Activated T-helper 1 cell treated with anti-CD3 and anti-CD28 coated beads, Interleukin-12 subunit alpha, Interleukin-12 subunit beta, Interleukin-2, Interleukin-4 antibody, amounts not matched to agents 30 ng/mL and 10 ng/mL and 1 ng/mL, durations not matched to agents 14 hours and 24 hours and 36 hours (primary cell): ENCODE data around the gene RGL1. TPM values are rescaled to one million over a fixed set of nuclear protein-coding genes. Genes with fewer than 3 reads are reported as not detected.

ENCODE experiments used
- DNase-seq: peaks from one replicate; pipeline ENCODE4 v3.0.0; 2021; ENCODE audit warnings: low spot score
- H3K27ac Mint-ChIP-seq: one replicate; pipeline ENCODE4 v1.8.0; 2021; ENCODE audit warnings: mild to moderate bottlenecking, mixed read lengths
- H3K27me3 Mint-ChIP-seq: one replicate; pipeline ENCODE4 v1.8.0; 2022; ENCODE audit warnings: mild to moderate bottlenecking, moderate library complexity, mixed read lengths; ENCODE audit not compliant: insufficient read depth
- H3K36me3 Mint-ChIP-seq: one replicate; pipeline ENCODE4 v1.8.0; 2021; ENCODE audit warnings: low read depth, mixed read lengths
- H3K4me1 Mint-ChIP-seq: one replicate; pipeline ENCODE4 v1.8.0; 2021; ENCODE audit warnings: low read depth, mixed read lengths
- H3K4me3 Mint-ChIP-seq: one replicate; pipeline ENCODE4 v1.8.0; 2021; ENCODE audit warnings: mild to moderate bottlenecking, moderate library complexity, mixed read lengths
- H3K9me3 Mint-ChIP-seq: one replicate; pipeline ENCODE4 v1.8.0; 2021; ENCODE audit warnings: mixed read lengths
- intact Hi-C: fragments of 100-400 bp; cut with micrococcal nuclease; formaldehyde crosslinking; loops from one replicate; pipeline ENCODE4 v1.15.1; 2024
- total RNA-seq: library from RNA; stranded (reverse); gene quantifications from 2 replicates; pipeline ENCODE4 v1.2.3, GENCODE V29; 2022

RGL1 gene
- total RNA-seq, 1 donor from 2014 or later, result 2.8 TPM

GRCh38 chr1:183864611-183865010, 59.7 kb downstream of the RGL1 start:
- no peaks in the 10 kb centered on the region for H3K4me1 Mint-ChIP-seq
- H3K27me3 Mint-ChIP-seq, result no peaks in the 10 kb centered on the region
- intact Hi-C loops, result no loop called here
- H3K36me3 Mint-ChIP-seq, result no peaks in the 10 kb centered on the region
- no peak overlapping the region for H3K27ac Mint-ChIP-seq
- no peak for DNase-seq
- H3K9me3 Mint-ChIP-seq, result no peaks in the 10 kb centered on the region
- H3K4me3 Mint-ChIP-seq, result no peak overlapping the region

- no peak overlapping the region for H3K4me3 Mint-ChIP-seq
- peaks cover under 1% of the 10 kb centered on the region for H3K36me3 Mint-ChIP-seq
- H3K27me3 Mint-ChIP-seq, result no peaks in the 10 kb centered on the region
- no peak for DNase-seq
- H3K27ac Mint-ChIP-seq, result no peak overlapping the region
- peaks cover 20% of the 10 kb centered on the region for H3K4me1 Mint-ChIP-seq
- intact Hi-C loops, result no loop called here
- no peaks in the 10 kb centered on the region for H3K9me3 Mint-ChIP-seq
Observed at GRCh38 chr1:183869230-183869629, 64.3 kb downstream of the RGL1 start.

DNA sequence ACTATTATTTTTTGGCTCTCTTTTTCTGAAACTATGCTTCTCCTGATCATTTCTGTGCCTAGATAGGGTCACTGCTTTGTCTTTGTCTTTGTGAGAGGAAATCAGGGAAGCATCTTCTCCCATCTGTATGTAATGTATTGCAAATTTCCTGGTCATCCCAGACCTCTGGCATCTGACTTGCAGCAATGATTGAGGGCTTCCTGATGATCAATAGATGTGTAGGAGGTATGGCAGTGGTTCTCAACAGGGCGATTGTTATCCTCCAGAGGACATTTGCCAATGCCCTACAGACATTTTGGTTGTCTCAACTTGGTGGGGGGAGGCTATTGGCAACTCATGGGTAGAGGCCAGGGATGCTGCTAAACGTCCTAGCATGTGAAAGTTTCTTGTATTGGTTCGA, 64.7 kb downstream of the RGL1 start:
- DNase-seq, result no peak
- intact Hi-C loops, result no loop called here
- no peaks in the 10 kb centered on the region for H3K27me3 Mint-ChIP-seq
- H3K4me1 Mint-ChIP-seq, result peaks cover 20% of the 10 kb centered on the region
- H3K4me3 Mint-ChIP-seq, result no peak overlapping the region
- no peak overlapping the region for H3K27ac Mint-ChIP-seq
- H3K9me3 Mint-ChIP-seq, result no peaks in the 10 kb centered on the region
- peaks cover 4% of the 10 kb centered on the region for H3K36me3 Mint-ChIP-seq

- Mint-ChIP-seq H3K36me3 (peaks cover 4% of the 10 kb centered on the region), H3K9me3 (no peaks in the 10 kb centered on the region), H3K27ac (no peak overlapping the region), H3K4me1 (peaks cover 20% of the 10 kb centered on the region), H3K27me3 (no peaks in the 10 kb centered on the region), H3K4me3 (no peak overlapping the region)
- intact Hi-C loops, result no loop called here
- no peak for DNase-seq
Observed at GRCh38 chr1:183870351-183871077, 65.6 kb downstream of the RGL1 start.

GRCh38 chr1:183871142-183871541, 66.2 kb downstream of the RGL1 start:
- DNase-seq, result no peak
- intact Hi-C loops, result no loop called here
- H3K4me1 Mint-ChIP-seq, result peaks cover 20% of the 10 kb centered on the region
- H3K27me3 Mint-ChIP-seq, result no peaks in the 10 kb centered on the region
- H3K4me3 Mint-ChIP-seq, result no peak overlapping the region
- peaks cover 4% of the 10 kb centered on the region for H3K36me3 Mint-ChIP-seq
- no peak overlapping the region for H3K27ac Mint-ChIP-seq
- H3K9me3 Mint-ChIP-seq, result no peaks in the 10 kb centered on the region

DNA sequence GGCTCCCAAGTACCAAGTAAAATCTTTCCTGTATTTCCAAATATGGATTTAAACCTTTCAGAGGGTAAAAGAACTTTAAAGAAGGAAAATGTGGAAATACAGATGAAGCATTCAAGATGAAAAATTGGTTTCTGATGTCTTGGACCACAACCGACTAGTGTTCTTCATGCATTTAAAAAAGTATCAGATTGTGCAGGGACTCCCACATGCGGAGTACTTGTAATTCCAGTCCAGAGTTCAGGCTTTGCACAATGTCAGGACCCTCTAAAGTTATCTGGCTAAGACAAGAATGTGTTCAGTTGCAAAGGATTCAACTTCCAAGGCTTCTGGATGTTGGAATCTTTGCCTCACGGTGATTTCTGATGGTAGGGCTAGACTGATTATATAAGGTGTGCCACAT, 66.7 kb downstream of the RGL1 start:
- no peak overlapping the region for H3K27ac Mint-ChIP-seq

DNA sequence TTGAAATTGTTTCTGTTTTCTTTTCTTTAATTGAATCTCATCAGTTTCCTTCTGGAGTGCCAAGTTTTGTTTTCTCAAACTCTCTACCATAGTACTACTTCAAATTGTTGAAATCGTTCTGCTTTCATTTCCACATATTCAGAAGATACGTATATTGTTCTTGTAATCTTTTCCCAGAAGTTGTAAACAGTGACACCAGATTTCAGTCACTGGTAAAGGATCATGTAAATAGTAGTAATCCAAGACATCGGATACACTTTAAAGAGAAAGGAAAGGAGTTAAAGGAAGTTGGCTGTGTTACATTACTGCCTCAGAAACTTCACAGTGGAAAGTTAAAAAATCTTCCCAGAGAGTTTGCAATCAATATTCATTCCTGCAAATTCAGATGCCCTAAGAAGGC, 67.5 kb downstream of the RGL1 start:
- intact Hi-C loops, result no loop called here
- Mint-ChIP-seq H3K4me1 (peaks cover 20% of the 10 kb centered on the region), H3K36me3 (peaks cover 4% of the 10 kb centered on the region), H3K9me3 (no peaks in the 10 kb centered on the region), H3K4me3 (no peak overlapping the region), H3K27me3 (no peaks in the 10 kb centered on the region), H3K27ac (no peak overlapping the region)
- no peak for DNase-seq

More for the DNA sequence above, 66.7 kb downstream of the RGL1 start:
- Mint-ChIP-seq H3K9me3 (no peaks in the 10 kb centered on the region), H3K4me1 (peaks cover 20% of the 10 kb centered on the region), H3K4me3 (no peak overlapping the region), H3K27me3 (no peaks in the 10 kb centered on the region), H3K36me3 (peaks cover 4% of the 10 kb centered on the region)
- no peak for DNase-seq
- intact Hi-C loops, result no loop called here

DNA sequence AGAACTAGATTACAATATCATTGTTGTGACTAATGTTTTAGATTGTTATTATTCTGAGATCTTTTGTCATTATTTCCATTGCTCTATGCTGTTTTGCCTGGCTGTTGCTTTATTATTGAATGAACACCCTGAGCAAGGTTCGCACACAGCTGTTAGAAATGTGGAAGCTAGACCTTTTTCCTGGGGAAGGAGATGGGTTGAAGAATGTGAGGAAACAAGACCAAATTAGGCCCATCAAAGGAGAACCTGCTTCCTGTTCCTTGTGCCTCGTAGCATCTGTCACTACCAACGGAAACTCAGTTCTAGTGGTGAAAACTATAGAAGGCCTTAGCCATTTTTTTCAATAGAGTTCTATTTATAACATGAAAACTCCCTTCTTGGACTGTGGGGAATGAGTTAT, 68.7 kb downstream of the RGL1 start:
- intact Hi-C loops, result no loop called here
- H3K27ac Mint-ChIP-seq, result no peak overlapping the region
- DNase-seq, result no peak
- H3K4me1 Mint-ChIP-seq, result peaks cover 20% of the 10 kb centered on the region
- peaks cover 4% of the 10 kb centered on the region for H3K36me3 Mint-ChIP-seq
- H3K4me3 Mint-ChIP-seq, result no peak overlapping the region
- H3K27me3 Mint-ChIP-seq, result no peaks in the 10 kb centered on the region
- no peaks in the 10 kb centered on the region for H3K9me3 Mint-ChIP-seq

GRCh38 chr1:183876309-183876708, 71.4 kb downstream of the RGL1 start:
- intact Hi-C loops, result no loop called here
- Mint-ChIP-seq H3K27me3 (no peaks in the 10 kb centered on the region), H3K9me3 (no peaks in the 10 kb centered on the region), H3K4me3 (no peak overlapping the region), H3K36me3 (peaks cover 4% of the 10 kb centered on the region), H3K4me1 (peaks cover 10% of the 10 kb centered on the region), H3K27ac (no peak overlapping the region)
- DNase-seq, result no peak

GRCh38 chr1:183877053-183877720, 72.3 kb downstream of the RGL1 start:
- Mint-ChIP-seq H3K36me3 (peaks cover 4% of the 10 kb centered on the region), H3K9me3 (no peaks in the 10 kb centered on the region), H3K4me1 (peaks cover 8% of the 10 kb centered on the region), H3K27me3 (no peaks in the 10 kb centered on the region), H3K4me3 (no peak overlapping the region), H3K27ac (no peak overlapping the region)
- DNase-seq, result no peak
- intact Hi-C loops, result no loop called here

GRCh38 chr1:183879494-183879893, 74.6 kb downstream of the RGL1 start:
- no peak overlapping the region for H3K4me3 Mint-ChIP-seq
- no peak overlapping the region for H3K27ac Mint-ChIP-seq
- no peaks in the 10 kb centered on the region for H3K4me1 Mint-ChIP-seq
- no peaks in the 10 kb centered on the region for H3K9me3 Mint-ChIP-seq
- H3K36me3 Mint-ChIP-seq, result peaks cover 8% of the 10 kb centered on the region
- no peaks in the 10 kb centered on the region for H3K27me3 Mint-ChIP-seq
- intact Hi-C loops, result no loop called here
- DNase-seq, result no peak

- H3K36me3 Mint-ChIP-seq, result peaks cover 10% of the 10 kb centered on the region
- H3K27me3 Mint-ChIP-seq, result no peaks in the 10 kb centered on the region
- intact Hi-C loops, result no loop called here
- H3K9me3 Mint-ChIP-seq, result no peaks in the 10 kb centered on the region
- DNase-seq, result no peak
- no peak overlapping the region for H3K4me3 Mint-ChIP-seq
- H3K4me1 Mint-ChIP-seq, result no peaks in the 10 kb centered on the region
- no peak overlapping the region for H3K27ac Mint-ChIP-seq
Observed at GRCh38 chr1:183879966-183880365, 75.0 kb downstream of the RGL1 start.

DNA sequence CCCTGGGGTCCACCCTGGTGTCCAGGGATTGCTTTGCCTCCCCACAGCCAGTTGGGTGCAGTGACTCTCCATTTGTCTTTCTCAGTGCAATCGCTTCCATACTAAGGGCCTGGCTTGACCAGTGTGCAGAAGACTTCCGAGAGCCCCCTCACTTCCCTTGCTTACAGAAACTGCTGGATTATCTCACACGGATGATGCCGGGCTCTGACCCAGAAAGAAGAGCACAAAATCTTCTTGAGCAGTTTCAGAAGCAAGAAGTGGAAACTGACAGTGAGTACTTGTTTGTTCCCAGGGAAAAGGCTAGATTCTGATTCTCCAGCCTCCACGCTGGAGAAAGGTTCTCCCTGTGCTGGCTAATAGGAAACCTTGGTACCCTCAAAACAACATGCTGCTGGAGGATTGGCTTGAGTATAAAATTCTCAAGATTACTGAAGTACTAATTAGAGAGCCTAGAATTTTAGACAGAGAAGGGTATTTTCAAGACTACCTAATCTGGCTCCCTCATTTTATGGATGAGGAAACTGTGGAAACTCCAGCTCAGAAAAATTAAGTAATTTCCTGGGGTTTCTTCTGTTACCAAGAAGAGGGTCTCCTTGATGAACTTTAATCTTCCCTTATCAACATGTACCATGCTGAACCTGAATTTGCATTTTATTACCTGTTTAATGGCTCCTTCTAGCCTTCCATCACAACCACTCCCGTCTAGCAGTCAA, 75.8 kb downstream of the RGL1 start:
- Mint-ChIP-seq H3K36me3 (peaks cover 13% of the 10 kb centered on the region), H3K27ac (no peak overlapping the region), H3K9me3 (no peaks in the 10 kb centered on the region), H3K4me3 (no peak overlapping the region), H3K27me3 (no peaks in the 10 kb centered on the region), H3K4me1 (no peaks in the 10 kb centered on the region)
- intact Hi-C loops, result no loop called here
- no peak for DNase-seq
